ENCODE data around the gene STUB1.

Gene STUB1

GRCh38 chr16:679814-680624 lies at the start of gene STUB1:
Gene STUB1 (plus strand): TSS chr16:680410. CDS start chr16:680526, 116 bp downstream.
- DNase-seq, result peak; percentile 84

DNA sequence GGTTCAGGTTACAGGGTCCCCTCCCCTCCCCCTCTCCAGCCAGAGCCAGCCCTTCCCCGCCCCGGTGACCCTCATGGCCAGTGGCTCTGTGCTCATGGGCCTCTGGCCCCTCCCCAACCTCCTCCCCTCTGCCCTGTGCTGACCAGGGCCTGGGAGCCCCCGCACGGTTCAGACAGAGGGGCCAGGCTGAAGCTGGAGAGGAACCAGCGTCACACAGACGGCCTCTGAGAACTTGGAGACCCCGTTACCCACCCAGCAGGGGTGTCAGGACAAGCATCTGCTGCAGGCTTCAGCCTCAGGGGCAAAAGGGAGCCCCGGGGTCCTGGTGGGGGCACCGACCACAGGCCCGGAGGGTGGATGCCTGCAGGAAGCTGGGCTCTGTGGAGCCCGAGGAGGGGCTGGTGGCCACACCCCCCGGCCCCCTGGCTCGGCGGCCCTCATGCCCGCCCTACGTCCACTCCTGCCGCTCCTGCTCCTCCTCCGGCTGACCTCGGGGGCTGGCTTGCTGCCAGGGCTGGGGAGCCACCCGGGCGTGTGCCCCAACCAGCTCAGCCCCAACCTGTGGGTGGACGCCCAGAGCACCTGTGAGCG lies 49.3 kb upstream of the STUB1 start, which contains the start of gene WFIKKN1:
Gene WFIKKN1 (plus strand): TSS at position 171 of the 591 bp plus-strand sequence. CDS start 269 bp downstream, at position 440.
- DNase-seq, result no peak

DNA sequence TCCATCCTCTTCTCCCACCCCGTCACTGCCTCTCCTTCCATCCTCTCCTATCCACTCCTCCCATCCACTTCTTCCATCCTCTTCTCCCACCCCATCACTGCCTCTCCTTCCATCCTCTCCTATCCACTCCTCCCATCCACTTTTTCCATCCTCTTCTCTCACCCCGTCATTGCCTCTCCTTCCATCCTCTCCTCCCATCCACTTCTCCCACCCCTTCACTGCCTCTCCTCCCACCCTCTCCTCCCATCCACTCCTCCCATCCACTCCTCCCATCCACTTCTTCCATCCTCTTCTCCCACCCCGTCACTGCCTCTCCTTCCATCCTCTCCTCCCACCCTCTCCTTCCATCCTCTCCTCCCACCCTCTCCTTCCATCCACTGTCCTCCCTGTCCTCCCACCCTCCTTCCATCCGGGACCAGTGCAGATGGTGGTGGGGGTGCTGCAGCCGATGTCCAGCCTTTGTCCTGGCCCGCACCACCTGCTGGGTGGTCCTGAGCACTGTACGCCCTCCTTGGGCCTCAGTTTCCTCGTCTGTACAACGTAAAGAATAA lies 48.3 kb upstream of the STUB1 start:
- no peak for DNase-seq

DNA sequence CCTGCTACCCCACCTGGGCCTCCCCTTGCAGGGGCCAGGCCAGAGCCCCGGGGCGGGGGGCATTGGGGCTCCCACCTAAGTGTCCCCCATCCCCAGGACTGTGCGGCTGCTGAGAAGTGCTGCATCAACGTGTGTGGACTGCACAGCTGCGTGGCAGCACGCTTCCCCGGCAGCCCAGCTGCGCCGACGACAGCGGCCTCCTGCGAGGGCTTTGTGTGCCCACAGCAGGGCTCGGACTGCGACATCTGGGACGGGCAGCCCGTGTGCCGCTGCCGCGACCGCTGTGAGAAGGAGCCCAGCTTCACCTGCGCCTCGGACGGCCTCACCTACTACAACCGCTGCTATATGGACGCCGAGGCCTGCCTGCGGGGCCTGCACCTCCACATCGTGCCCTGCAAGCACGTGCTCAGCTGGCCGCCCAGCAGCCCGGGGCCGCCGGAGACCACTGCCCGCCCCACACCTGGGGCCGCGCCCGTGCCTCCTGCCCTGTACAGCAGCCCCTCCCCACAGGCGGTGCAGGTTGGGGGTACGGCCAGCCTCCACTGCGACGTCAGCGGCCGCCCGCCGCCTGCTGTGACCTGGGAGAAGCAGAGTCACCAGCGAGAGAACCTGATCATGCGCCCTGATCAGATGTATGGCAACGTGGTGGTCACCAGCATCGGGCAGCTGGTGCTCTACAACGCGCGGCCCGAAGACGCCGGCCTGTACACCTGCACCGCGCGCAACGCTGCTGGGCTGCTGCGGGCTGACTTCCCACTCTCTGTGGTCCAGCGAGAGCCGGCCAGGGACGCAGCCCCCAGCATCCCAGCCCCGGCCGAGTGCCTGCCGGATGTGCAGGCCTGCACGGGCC lies 47.5 kb upstream of the STUB1 start:
- no peak for DNase-seq

GRCh38 chr16:633336-634050 lies 46.7 kb upstream of the STUB1 start:
- DNase-seq, result no peak

DNA sequence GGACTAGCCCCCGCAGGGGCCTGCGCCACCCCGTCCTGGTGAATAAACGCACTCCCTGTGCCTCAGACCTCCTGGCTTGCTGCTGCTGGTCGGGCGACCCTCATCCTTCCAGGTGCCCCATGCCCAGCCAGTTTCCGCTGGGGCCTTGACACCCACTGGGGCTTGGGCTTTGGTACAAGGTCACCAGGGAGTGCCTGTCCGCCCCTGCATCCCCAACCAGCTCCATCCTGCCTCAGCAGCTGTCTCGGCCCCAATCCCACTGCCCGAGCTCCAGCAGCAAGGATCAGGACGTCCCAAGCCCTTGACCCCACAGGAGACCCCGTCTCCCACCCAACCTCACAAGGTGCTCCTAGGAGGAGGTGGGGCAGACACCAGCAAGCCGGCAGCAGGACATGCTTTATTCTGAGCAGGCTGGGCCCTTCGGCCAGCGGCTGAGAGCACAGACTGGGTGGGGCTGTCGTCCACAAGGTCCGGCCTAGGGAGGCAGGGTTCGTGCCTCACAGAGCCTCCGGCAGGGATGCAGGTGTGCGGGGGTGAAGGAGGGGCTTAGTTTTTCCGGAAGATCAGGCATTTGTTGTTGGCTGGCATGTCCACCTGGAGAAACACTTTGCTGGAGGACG lies 46.0 kb upstream of the STUB1 start:
- no peak for DNase-seq

DNA sequence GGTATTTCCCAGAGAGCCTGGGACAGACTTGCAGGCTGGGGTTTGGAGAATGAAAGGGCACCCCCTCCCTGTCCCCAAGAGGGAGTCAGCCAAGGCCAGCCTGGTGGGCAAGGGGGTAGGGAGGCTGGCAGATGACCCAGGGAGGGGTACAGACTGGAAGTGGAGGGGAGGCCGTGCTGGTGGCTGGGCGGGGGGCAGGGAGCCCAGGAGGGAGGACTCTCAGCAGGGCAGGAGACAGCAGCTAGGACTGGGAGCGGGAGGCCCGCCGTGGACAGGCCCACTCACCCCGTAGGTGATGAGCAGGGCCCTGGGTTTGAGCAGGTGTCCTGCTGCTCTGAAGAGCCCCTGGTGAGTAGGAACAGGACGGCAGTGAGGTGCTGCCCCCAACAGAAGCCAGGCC lies 45.2 kb upstream of the STUB1 start:
- DNase-seq, result no peak

- DNase-seq, result no peak
Measured at GRCh38 chr16:635573-636205, 44.5 kb upstream of the STUB1 start.

GRCh38 chr16:636206-637080 lies 43.8 kb upstream of the STUB1 start, which contains the start of gene METTL26:
Gene METTL26 (minus strand): TSS chr16:636305. CDS start chr16:636290, 15 bp downstream.
- DNase-seq, result peak; percentile 89

- peak; percentile 82 for DNase-seq
Measured at GRCh38 chr16:637081-638018, 42.9 kb upstream of the STUB1 start.

- DNase-seq, result no peak
Measured at GRCh38 chr16:638034-638543, 42.1 kb upstream of the STUB1 start.

- DNase-seq, result no peak
Measured at GRCh38 chr16:638836-639235, 41.4 kb upstream of the STUB1 start.

GRCh38 chr16:640614-641013 lies 39.6 kb upstream of the STUB1 start:
- no peak for DNase-seq

DNA sequence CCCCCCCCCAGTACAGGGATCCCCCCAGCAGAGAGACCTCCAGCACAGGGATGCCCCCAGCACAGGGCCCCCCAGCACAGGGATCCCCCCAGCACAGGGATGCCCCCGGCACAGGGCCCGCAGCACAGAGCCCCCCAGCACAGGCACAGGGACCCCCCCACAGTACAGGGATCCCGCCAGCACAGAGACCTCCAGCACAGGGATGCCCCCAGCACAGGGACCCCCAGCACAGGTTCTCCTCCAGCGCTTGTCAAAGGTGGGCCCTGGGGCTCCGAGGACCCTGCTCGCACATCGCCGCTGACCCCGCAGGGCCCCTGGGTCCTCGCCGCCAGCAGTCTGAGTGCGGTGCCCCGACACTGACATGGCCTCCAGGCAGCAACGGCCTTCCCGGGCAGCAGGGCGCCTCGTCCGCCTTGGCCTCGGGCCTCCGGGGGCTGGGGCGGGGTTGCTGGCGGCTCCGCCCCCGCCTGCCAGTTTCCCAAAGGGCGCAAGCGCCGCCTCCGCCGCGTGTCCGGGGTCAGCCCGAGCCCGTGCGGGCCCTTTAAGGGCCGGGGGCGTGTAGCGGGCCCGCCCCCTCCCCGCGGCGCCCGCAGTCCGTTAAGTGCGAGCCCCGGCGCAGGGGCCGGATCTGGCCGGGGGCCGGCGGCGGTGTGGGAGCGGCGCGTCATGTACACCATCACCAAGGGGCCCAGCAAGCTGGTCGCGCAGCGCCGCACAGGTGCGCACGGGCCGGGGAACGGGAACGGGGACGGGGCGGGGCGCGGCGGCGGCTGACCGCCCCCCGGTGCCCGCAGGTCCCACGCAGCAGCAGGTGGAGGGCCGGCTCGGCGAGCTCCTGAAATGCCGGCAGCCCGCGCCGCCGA lies 38.7 kb upstream of the STUB1 start, which contains the start of gene MCRIP2:
Gene MCRIP2 (plus strand): TSS at position 503 of the 863 bp plus-strand sequence. CDS start 164 bp downstream, at position 667.
- DNase-seq, result peak; percentile 46

- DNase-seq, result no peak
Measured at GRCh38 chr16:642189-643049, 37.8 kb upstream of the STUB1 start.

DNA sequence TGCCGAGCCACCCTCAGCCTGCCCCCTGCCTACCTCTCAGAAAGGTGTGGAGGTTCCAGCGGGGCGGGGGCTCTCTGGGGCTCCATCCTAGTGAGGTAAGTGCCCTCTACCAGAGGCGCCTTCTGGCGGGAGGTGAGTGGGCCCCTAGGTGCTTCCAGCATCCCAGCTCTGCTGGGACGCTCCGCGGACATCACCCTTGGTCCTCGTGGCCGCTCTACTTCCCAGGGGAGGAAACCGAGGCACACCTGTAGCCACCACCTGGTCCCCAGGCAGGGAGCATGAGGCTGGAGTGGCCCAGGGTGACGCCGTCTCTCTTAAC lies 37.2 kb upstream of the STUB1 start:
- DNase-seq, result no peak

DNA sequence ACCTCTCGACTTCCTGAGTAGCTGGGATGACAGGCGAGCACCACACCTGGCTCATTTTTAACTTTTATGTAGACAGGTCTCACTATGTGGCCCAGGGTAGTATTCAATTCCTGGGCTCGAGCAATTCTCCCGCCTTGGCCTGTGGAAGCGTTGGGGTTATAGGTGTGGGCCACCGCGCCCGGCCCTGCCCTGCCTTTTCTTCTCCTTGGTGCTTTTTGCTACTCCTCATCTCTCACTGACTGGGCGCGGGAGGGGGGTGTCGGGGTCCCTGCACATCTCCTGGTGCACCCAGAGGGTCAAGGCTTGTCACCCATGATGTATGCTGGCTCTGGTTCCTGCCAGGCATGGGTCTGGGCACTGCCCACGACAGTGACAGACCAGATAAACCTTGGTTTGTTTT lies 35.7 kb upstream of the STUB1 start:
- no peak for DNase-seq
